OCI-LY1 (cell line): ENCODE data around the gene PTPRD.

Experiments
- H2AFZ ChIP-seq: fragments of 200-600 bp; sonication (generic), shearing (Covaris generic); 2 replicates; pipeline ENCODE4 v1.6.0; 2014; ENCODE audit warnings: antibody characterized with exemption, mild to moderate bottlenecking, low read length
- H3F3A ChIP-seq: fragments of 200-600 bp; sonication (generic), shearing (Covaris generic); 2 replicates; pipeline ENCODE4 v1.6.0; 2014; ENCODE audit warnings: mild to moderate bottlenecking, antibody characterized with exemption, low read length, moderate library complexity; ENCODE audit not compliant: insufficient read depth
- H3K27ac ChIP-seq: fragments of 200-600 bp; sonication (generic); 2 replicates; pipeline ENCODE4 v1.5.1; 2014; ENCODE audit warnings: low read length, mixed run types, mild to moderate bottlenecking, low read depth; ENCODE audit not compliant: poor library complexity, severe bottlenecking
- H3K27me3 ChIP-seq: fragments of 200-600 bp; sonication (generic); 2 replicates; pipeline ENCODE4 v1.6.0; 2014; ENCODE audit warnings: antibody characterized with exemption, mild to moderate bottlenecking, low read length, moderate library complexity; ENCODE audit not compliant: insufficient read depth
- H3K36me3 ChIP-seq: fragments of 200-600 bp; sonication (generic); 2 replicates; pipeline ENCODE4 v1.6.1; 2014; ENCODE audit warnings: mild to moderate bottlenecking, antibody characterized with exemption, low read length, moderate library complexity, mixed read lengths; ENCODE audit not compliant: insufficient read depth
- H3K4me1 ChIP-seq: fragments of 200-600 bp; sonication (generic); 2 replicates; pipeline ENCODE4 v1.5.1; 2014; ENCODE audit warnings: mild to moderate bottlenecking, low read length, moderate library complexity; ENCODE audit not compliant: insufficient read depth, severe bottlenecking
- H3K4me2 ChIP-seq: fragments of 200-600 bp; sonication (generic), shearing (Covaris generic); 2 replicates; pipeline ENCODE4 v1.6.1; 2014; ENCODE audit warnings: low read length
- H3K4me3 ChIP-seq: fragments of 200-600 bp; sonication (generic); 2 replicates; pipeline ENCODE4 v1.5.1; 2014; ENCODE audit warnings: low read length, low read depth, mild to moderate bottlenecking, mixed read lengths; ENCODE audit not compliant: poor library complexity, severe bottlenecking
- H3K79me2 ChIP-seq: fragments of 200-600 bp; shearing (Covaris generic); 2 replicates; pipeline ENCODE4 v1.6.1; 2016; ENCODE audit warnings: mixed run types, low read length, mixed read lengths; ENCODE audit not compliant: insufficient read depth
- H3K9ac ChIP-seq: fragments of 200-600 bp; sonication (generic), shearing (Covaris generic); 2 replicates; pipeline ENCODE4 v1.6.1; 2014; ENCODE audit warnings: mild to moderate bottlenecking, low read length, mixed read lengths
- H3K9me2 ChIP-seq: fragments of 200-600 bp; sonication (generic), shearing (Covaris generic); 2 replicates; pipeline ENCODE4 v1.6.1; 2014; ENCODE audit warnings: low read depth, mild to moderate bottlenecking, low read length, mixed read lengths
- H3K9me3 ChIP-seq: fragments of 200-600 bp; shearing (Covaris generic); 2 replicates; pipeline ENCODE4 v1.6.1; 2014; ENCODE audit warnings: low read length, mixed read lengths
- H4K20me1 ChIP-seq: fragments of 200-600 bp; sonication (generic), shearing (Covaris generic); 2 replicates; pipeline ENCODE4 v1.6.0; 2016; ENCODE audit warnings: mild to moderate bottlenecking, low read length; ENCODE audit not compliant: insufficient read depth
- EZH2 ChIP-seq: fragments of 200-600 bp; sonication (generic), shearing (Covaris generic); IDR thresholded peaks from 2 replicates; pipeline ENCODE4 v1.8.0; 2017; ENCODE audit warnings: borderline replicate concordance, mixed run types, mild to moderate bottlenecking, antibody characterized with exemption, low read length, moderate library complexity, mixed read lengths
- TF ChIP-seq, protein P1 (sequence below): fragments of 200-600 bp; sonication (generic), shearing (Covaris generic); IDR thresholded peaks from 2 replicates; pipeline ENCODE4 v1.5.1; 2017; ENCODE audit warnings: mild to moderate bottlenecking, antibody characterized with exemption, low read length, moderate library complexity, mixed read lengths

Gene PTPRD

GRCh38 chr9:10005206-10005605 is 607.6 kb downstream of the PTPRD start:
- Histone ChIP-seq H4K20me1 (no peaks in the 10 kb centered on the region), H2AFZ (no peak overlapping the region), H3K4me2 (no peak overlapping the region), H3K27me3 (no peaks in the 10 kb centered on the region), H3K4me1 (no peaks in the 10 kb centered on the region), H3F3A (no peaks in the 10 kb centered on the region), H3K9ac (no peak overlapping the region), H3K79me2 (no peaks in the 10 kb centered on the region), H3K9me3 (no peaks in the 10 kb centered on the region), H3K36me3 (no peaks in the 10 kb centered on the region), H3K27ac (no peak overlapping the region), H3K4me3 (no peak overlapping the region), H3K9me2 (no peaks in the 10 kb centered on the region)
- no peak for TF ChIP-seq EZH2
- TF ChIP-seq, protein P1, sequence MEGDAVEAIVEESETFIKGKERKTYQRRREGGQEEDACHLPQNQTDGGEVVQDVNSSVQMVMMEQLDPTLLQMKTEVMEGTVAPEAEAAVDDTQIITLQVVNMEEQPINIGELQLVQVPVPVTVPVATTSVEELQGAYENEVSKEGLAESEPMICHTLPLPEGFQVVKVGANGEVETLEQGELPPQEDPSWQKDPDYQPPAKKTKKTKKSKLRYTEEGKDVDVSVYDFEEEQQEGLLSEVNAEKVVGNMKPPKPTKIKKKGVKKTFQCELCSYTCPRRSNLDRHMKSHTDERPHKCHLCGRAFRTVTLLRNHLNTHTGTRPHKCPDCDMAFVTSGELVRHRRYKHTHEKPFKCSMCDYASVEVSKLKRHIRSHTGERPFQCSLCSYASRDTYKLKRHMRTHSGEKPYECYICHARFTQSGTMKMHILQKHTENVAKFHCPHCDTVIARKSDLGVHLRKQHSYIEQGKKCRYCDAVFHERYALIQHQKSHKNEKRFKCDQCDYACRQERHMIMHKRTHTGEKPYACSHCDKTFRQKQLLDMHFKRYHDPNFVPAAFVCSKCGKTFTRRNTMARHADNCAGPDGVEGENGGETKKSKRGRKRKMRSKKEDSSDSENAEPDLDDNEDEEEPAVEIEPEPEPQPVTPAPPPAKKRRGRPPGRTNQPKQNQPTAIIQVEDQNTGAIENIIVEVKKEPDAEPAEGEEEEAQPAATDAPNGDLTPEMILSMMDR, result no peak

DNA sequence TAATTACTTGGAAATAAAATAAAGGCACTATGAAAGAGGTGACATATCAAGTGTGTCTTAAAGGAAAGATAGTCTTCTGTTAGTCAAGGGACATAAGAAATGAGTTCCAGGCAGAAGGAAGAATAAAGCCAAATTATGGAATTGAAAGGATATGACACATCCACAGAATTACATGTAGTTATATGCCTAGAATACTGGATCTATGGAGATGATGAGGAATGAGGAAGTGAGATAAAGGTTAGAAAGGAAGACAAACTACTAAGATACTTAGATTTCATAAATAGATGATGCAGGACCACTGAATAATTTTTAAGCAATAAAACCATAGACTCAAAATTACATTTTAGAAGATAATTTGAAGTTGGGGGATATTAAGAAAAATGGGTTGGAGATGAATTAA is 609.8 kb downstream of the PTPRD start:
- no peaks in the 10 kb centered on the region for H3K4me1 ChIP-seq
- no peaks in the 10 kb centered on the region for H3K9me3 ChIP-seq
- H3K27ac ChIP-seq, result no peak overlapping the region
- no peaks in the 10 kb centered on the region for H3K9me2 ChIP-seq
- no peaks in the 10 kb centered on the region for H3K36me3 ChIP-seq
- no peaks in the 10 kb centered on the region for H4K20me1 ChIP-seq
- no peak overlapping the region for H3K9ac ChIP-seq
- H2AFZ ChIP-seq, result no peak overlapping the region
- TF ChIP-seq, protein P1, result no peak
- no peak for TF ChIP-seq EZH2
- H3K27me3 ChIP-seq, result no peaks in the 10 kb centered on the region
- no peaks in the 10 kb centered on the region for H3F3A ChIP-seq
- no peak overlapping the region for H3K4me3 ChIP-seq
- H3K4me2 ChIP-seq, result no peak overlapping the region
- H3K79me2 ChIP-seq, result no peaks in the 10 kb centered on the region

GRCh38 chr9:10000669-10001068 is 612.1 kb downstream of the PTPRD start:
- Histone ChIP-seq H3K4me3 (no peak overlapping the region), H3K4me2 (no peak overlapping the region), H3K36me3 (no peaks in the 10 kb centered on the region), H3K4me1 (no peaks in the 10 kb centered on the region), H3F3A (no peaks in the 10 kb centered on the region), H3K27me3 (no peaks in the 10 kb centered on the region), H3K27ac (no peak overlapping the region), H3K9me3 (no peaks in the 10 kb centered on the region), H4K20me1 (no peaks in the 10 kb centered on the region), H3K9me2 (no peaks in the 10 kb centered on the region), H3K79me2 (no peaks in the 10 kb centered on the region), H3K9ac (no peak overlapping the region), H2AFZ (no peak overlapping the region)
- TF ChIP-seq, protein P1, result no peak
- TF ChIP-seq EZH2, result no peak
